ENCODE data around the gene UBIAD1. TPM values are rescaled to one million over a fixed set of nuclear protein-coding genes. Genes with fewer than 3 reads are reported as not detected.
"Not testable (repeated sequence)": the region's sequence is repeated elsewhere in the genome, so short reads cannot be mapped to it uniquely, and the experiment has no call there.

UBIAD1 gene
- total and polyA plus RNA-seq, 3 donors from 2014 or later, result 25.8 to 32.0 (median 29.3) TPM

DNA sequence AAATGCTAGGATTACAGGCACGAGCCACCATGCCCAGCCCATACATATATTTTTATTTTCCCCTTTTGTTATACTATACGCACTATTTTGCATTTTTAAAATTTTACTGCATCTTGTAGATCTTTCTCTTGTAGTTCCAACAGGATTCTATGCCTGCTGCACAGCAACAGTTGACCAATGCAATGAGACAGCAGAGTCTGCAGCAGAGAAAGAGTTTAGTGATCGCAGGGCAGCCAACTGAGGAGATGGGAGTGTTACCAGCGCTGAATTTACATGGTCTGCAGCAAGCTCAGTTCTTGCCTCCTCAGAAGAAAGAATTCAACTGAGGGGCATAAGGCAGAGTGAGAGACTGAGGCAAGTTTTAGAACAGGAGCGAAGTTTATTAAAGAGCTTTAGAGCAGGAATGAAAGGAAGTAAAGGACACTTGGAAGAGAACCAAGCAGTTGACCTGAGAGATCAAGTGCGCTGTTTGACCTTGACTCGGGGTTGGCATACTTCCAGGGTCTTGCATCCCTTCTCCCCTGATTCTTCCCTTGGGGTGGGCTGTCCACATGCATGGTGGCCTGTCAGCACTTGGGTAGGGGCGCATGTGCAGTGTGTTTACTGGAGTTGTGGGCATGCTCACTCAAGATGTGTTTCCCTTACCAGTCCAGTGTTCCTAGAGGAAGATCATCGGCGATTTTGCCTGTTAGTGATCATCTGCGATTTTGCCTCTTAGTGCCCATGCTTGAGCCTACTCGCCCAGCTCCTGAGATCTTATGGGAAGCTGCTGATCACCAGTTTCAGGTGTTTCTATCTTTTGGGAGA, 6.5 kb upstream of the UBIAD1 start:
- Histone ChIP-seq H3K4me3 (no peak overlapping the region), H3K36me3 (ENCODE audit: low read depth, missing control alignments) (no peaks in the 10 kb centered on the region), H3K9me3 (no peaks in the 10 kb centered on the region), H3K27me3 (no peaks in the 10 kb centered on the region), H3K4me1 (peaks cover 1% of the 10 kb centered on the region), H3K27ac (no peak overlapping the region)
- intact Hi-C loops (cut with DNase I; ENCODE audit: low total_unique reads), result no loop called here
- no peak for DNase-seq
- WGBS, 2 donors, result 72 to 73% methylated on average over 12 of the region's 12 CpGs
- no peak for TF ChIP-seq POLR2A (IDR thresholded peaks at IDR 0.05)
- TF ChIP-seq, protein P1, sequence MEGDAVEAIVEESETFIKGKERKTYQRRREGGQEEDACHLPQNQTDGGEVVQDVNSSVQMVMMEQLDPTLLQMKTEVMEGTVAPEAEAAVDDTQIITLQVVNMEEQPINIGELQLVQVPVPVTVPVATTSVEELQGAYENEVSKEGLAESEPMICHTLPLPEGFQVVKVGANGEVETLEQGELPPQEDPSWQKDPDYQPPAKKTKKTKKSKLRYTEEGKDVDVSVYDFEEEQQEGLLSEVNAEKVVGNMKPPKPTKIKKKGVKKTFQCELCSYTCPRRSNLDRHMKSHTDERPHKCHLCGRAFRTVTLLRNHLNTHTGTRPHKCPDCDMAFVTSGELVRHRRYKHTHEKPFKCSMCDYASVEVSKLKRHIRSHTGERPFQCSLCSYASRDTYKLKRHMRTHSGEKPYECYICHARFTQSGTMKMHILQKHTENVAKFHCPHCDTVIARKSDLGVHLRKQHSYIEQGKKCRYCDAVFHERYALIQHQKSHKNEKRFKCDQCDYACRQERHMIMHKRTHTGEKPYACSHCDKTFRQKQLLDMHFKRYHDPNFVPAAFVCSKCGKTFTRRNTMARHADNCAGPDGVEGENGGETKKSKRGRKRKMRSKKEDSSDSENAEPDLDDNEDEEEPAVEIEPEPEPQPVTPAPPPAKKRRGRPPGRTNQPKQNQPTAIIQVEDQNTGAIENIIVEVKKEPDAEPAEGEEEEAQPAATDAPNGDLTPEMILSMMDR (IDR thresholded peaks at IDR 0.05), result no peak

DNA sequence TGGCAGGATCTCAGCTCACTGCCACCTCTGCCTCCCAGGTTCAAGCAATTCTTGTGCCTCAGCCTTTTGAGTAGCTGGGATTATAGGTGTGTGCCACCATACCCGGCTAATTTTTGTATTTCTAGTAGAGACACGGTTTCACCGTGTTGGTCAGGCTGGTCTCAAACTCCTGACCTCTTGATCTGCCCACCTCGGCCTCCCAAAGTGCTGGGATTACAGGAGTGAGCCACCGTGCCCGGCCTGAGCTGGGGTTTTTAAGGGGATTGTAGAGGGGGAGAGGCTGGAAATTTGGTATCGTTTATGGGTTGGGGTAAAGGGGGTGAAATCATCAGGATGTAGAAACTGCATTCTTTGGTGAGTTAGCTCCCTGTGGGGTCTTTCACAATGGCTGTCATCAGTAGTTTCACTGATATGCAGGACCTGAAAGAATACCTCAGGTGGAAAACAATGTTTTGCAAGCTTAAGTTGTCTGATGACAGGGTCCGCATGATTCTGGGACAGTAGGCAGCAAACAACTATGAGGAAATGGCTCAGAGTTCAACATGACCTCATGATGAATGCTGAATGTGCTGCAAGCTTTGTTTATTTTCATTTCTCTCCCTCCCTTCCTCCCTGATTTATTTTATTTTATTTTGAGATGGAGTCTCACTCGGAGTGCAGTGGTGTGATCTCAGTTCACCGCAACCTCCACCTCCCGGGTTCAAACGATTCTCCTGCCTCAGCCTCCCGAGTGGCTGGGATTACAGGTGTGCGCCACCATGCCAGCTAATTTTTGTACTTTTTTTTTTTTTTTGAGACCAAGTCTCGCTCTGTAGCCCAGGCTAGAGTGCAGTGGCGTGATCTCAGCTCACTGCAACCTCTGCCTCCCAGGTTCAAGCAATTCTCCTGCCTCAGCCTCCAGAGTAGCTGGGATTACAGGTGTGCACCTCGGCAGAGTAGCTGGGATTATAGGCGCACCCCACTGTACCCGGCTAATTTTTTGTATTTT, 5.4 kb upstream of the UBIAD1 start:
- DNase-seq, result not testable (repeated sequence)
- 83 to 87% methylated on average over 19 of the region's 19 CpGs for WGBS, 2 donors

DNA sequence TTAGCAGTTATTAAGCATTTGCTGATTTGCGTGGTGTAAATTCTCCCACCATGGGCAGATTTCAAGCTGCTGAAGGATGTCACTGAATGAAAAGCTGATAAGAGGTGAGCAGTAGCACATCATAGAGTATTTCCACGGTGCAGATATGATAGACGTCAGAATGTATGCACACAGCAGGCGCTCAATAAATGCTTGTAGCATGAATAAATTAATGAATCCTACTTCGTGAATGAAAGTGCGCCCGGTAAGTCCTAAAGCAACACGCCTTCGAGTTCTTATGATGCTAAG, 510 bp upstream of the UBIAD1 start:
- H3K4me1 ChIP-seq, result peaks cover 20% of the 10 kb centered on the region
- no peaks in the 10 kb centered on the region for H3K36me3 ChIP-seq (ENCODE audit: low read depth, missing control alignments)
- peak overlapping the region in 1 of 2 donors; percentile 79 for H3K4me3 ChIP-seq
- WGBS, 2 donors, result 6 to 9% methylated on average over 9 of the region's 9 CpGs
- H3K27me3 ChIP-seq, result no peaks in the 10 kb centered on the region
- no peaks in the 10 kb centered on the region for H3K9me3 ChIP-seq
- no peak overlapping the region for H3K27ac ChIP-seq
- intact Hi-C loops (cut with DNase I; ENCODE audit: low total_unique reads), result no loop called here
- DNase-seq, result no peak
- TF ChIP-seq, protein P1 (IDR thresholded peaks at IDR 0.05), result no peak
- no peak for TF ChIP-seq POLR2A (IDR thresholded peaks at IDR 0.05)

More for the DNA sequence above, 5.4 kb upstream of the UBIAD1 start:
- H3K27ac ChIP-seq; intact Hi-C loops (cut with DNase I; ENCODE audit: low total_unique reads); H3K27me3 ChIP-seq; H3K9me3 ChIP-seq; H3K36me3 ChIP-seq (ENCODE audit: low read depth, missing control alignments); H3K4me1 ChIP-seq; H3K4me3 ChIP-seq: not testable (repeated sequence)

GRCh38 chr1:11273595-11274234, 717 bp downstream of the UBIAD1 start:
- H3K9me3 ChIP-seq, result no peaks in the 10 kb centered on the region
- no peaks in the 10 kb centered on the region for H3K27me3 ChIP-seq
- H3K4me1 ChIP-seq, result peaks cover 20% of the 10 kb centered on the region
- H3K36me3 ChIP-seq (ENCODE audit: low read depth, missing control alignments), result no peaks in the 10 kb centered on the region
- peak overlapping the region; percentile 86 for H3K27ac ChIP-seq
- DNase-seq, result no peak
- intact Hi-C loops (cut with DNase I; ENCODE audit: low total_unique reads), result no loop called here
- peak overlapping the region; percentile 79 to 86 for H3K4me3 ChIP-seq
- 5% methylated on average over 19 to 22 of the region's 22 CpGs for WGBS, 2 donors
- TF ChIP-seq, protein P1 (IDR thresholded peaks at IDR 0.05), result no peak
- TF ChIP-seq POLR2A (IDR thresholded peaks at IDR 0.05), result no peak

DNA sequence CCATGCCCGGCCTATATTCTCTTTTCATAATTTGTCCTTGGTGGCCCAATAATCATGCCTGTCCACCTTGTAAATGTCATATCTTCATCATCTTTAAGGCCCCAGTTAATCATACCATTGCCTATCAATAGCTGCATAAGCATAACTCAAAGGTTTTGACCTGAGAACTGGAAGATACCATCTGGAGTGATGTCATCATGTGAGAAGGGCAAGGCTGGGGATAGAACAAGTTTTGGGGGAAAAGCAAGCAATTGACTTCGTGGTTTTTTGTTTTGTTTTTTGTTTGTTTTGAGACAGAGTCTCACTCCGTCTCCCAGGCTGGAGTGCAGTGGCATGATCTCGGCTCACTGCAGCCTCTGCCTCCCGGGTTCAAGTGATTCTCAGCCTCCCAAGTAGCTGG, 6.2 kb downstream of the UBIAD1 start:
- no peaks in the 10 kb centered on the region for H3K27me3 ChIP-seq
- H3K4me1 ChIP-seq, result peaks cover 19% of the 10 kb centered on the region
- intact Hi-C loops (cut with DNase I; ENCODE audit: low total_unique reads), result no loop called here
- no peak for DNase-seq
- WGBS, 2 donors, result 90 to 95% methylated on average over 5 of the region's 5 CpGs
- H3K9me3 ChIP-seq, result no peaks in the 10 kb centered on the region
- no peaks in the 10 kb centered on the region for H3K36me3 ChIP-seq (ENCODE audit: low read depth, missing control alignments)
- no peak for TF ChIP-seq POLR2A (IDR thresholded peaks at IDR 0.05)
- TF ChIP-seq, protein P1 (IDR thresholded peaks at IDR 0.05), result no peak
- H3K27ac ChIP-seq, result no peak overlapping the region
- no peak overlapping the region for H3K4me3 ChIP-seq
